Dermis microvascular lymphatic vessel endothelial cell (primary cell): ENCODE data around the gene EML2. TPM values are rescaled to one million over a fixed set of nuclear protein-coding genes. Genes with fewer than 3 reads are reported as not detected.

ENCODE experiments used
- DNase-seq, 2 donors: peaks; one replicate each; pipeline versions ENCODE4 v3.0.0 to v3.0.0-alpha.2; 2010; ENCODE audit warnings: low read depth in 2 of 2
- total RNA-seq: library from RNA; depleted of rRNA; stranded (reverse); fragments of >200 nt; gene quantifications from 2 replicates; pipeline ENCODE4 v1.2.1, GENCODE V29; 2014

EML2 gene
- total RNA-seq, 1 donor from 2014 or later = 15.7 TPM

DNA sequence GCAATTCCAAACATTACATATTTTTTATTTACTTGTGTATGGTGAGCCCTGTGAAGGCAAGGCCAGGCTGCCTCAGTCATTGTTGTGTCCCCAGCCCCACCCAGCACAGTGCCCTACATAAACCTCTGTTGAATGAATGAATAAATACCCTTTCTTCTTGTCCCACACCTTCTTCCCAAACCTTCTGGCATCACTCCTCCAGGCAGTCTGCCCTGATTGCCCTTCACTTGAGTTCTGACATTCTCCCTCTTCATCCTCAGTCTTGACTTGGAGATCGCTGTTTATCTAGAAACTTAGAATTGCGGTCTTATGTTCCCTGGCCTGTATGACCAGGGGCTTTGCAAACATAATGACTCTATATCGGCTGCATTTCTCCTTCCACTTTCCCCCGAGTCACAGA, 49.4 kb downstream of the EML2 start:
- DNase-seq = no peak

DNA sequence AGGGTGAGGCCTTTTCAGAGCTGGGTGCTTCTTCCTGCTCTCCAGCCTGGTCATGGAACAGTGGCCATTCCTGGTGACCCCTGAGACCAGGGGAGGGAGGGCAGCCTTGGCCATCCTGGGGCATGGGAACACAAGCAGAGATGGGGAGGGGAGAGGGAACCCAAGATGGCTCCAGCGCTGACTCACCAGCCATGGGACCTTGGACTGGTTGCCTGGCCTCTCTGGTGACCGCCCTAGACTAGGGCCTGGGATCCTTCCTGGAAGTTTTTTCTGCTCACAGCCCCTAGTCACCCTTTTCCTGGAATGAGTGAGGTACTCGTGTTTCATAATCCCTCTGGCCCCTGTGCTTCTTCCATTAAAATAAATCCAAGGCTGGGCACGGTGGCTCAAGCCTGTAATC, 51.3 kb downstream of the EML2 start:
- DNase-seq = no peak

DNA sequence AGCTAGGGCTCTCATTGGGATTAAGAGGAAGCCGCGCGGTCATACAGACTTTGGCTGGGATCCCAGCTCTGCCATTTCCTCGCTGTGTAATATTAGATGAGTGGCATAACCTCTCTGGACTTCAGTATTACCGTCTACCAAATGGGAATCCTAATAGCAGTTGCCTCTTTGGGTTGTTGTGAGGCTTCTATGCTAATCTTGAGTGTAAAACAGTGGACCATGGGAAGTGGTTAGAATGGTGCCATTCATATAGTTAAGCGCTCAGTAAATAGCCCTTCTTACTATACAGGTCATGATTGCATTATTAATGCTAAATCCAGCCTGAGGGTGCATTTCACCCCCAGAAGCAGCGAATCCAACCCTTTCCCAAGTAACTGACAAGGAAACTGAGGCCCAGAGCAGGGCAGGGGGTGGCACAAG, 54.0 kb downstream of the EML2 start:
- DNase-seq = no peak

DNA sequence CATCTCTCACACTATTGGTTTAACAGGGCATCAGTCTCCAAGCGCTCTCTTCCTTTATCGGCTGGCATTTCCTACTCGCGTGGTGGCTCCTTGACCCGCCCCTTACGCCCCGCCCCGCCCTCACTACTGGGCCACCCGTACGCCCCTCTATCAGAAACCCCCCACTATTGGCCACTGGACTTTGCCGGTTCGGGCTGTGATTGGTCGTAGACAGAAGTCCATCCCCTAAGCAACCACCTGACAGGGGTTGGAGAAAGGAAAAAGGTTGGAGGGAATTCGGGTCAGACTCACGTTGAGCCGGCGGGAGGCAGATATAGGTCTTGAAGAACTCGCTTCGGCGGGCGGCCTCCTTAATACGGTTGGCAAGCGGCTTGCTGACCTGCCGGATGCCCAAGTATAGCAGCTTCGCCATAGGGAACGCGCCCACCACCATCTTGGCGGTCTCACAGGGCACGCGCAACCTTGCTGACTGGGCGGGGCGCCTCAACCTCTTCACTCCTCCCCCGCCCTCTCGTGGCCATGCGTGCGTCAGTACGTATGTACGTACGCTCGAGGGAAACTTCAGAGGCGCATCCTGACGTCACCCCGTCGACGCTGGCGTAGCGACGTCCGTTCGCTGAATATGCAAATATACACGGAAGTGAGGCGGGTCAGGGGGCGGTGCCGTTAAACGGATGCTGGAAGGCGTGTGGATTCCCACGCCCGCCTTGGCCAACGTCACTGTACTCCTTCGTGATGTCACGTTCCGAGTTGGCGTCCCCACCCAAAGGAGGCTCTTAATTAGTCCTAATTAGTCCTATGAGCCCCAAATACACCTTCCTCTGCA, 54.7 kb downstream of the EML2 start, which contains the start of gene OPA3:
OPA3 (minus strand) TSS at position 471 of the 826 bp plus-strand sequence; CDS start at position 433, 38 bp downstream.
- DNase-seq = peak; percentile 100

DNA sequence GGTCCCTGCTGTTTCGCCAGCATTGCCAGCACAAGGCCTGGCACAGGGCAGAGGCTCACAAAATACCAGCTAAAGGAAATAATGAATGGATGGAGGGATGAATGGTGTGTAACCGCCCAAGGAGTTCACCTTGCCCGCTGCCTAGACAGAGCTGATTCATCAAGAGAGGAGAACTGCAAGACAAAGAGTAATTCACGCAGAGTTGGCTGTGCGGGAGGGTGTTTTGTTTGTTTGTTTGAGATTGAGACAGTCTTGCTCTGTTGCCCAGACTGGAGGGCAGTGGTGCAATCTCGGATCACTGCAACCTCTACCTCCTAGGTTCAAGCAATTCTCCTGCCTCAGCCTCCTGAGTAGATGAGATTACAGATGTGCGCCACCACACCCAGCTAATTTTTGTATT, 57.6 kb downstream of the EML2 start:
- no peak for DNase-seq

DNA sequence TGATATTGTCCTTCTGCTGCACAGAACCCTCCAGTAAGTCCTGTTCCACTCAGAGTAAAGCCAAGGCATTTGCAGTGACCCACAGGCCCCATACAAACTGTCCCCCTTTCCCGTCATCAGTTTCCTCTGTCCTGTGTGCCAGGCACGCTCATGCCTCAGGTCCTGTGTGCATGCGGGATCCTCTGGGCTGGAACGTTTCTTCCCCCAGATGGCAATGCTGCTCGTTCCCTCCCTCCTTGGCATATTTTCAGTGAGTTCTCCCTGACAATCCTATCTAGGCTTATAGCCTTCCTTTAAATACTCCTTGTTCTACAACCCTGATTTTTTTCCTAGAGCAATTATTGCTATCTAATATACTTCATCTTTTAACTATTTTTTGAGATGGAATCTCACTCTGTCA, 60.3 kb downstream of the EML2 start:
- DNase-seq = no peak

DNA sequence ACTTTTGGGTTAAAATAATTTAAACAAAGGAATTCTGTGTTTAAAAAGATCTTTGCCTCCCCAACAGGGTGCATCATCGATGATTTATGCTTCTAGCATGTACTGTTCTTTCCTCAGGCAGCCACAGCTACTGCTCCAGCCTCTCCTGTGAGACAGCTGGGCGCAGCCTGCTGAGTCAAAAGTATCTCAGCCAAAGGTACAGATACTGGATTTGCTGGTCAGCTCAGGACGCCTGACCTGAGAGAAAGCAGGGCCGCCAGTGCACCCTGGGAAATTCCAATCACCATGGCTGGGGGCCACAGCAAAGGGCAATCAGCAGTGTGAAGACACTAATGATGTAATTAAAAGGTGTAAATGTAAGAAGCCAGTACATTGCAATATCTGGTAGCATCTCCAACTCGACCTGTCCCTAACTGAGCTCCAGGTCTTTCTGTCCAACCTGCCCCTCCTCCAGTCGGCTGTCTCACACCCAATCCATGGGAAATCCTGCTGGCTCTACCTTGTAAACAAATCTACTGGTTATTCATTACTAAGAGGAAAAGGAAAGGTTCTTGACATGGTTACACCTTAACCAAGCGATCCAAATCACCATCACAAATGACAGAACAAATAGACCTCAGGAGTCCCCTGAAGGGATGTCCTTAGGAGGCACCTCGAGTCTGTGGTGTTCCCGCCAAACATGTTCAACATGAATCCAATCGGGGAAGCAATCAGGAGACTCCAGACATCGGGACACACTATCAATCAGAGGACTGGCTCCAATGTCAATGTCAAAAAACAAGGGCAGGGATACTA, 61.9 kb downstream of the EML2 start:
- no peak for DNase-seq

DNA sequence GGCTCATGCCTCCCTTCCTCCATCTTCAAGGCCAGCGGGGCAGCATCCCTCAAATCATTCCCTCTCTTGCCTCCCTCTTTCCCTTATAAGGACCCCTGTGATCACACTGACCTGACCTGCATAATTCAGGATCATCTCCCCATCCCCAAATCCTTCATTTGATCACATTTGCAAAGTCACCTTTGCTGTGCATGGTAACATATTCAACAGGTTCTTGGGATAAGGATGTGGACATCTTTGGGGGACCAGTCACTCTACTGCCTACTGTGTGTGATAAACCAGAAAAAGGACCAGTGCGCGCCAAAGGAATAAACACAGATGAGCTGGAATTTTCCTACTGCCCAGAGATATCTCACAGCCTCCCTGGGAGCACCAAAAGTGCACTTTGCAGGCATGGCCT, 62.5 kb downstream of the EML2 start:
- DNase-seq = no peak

DNA sequence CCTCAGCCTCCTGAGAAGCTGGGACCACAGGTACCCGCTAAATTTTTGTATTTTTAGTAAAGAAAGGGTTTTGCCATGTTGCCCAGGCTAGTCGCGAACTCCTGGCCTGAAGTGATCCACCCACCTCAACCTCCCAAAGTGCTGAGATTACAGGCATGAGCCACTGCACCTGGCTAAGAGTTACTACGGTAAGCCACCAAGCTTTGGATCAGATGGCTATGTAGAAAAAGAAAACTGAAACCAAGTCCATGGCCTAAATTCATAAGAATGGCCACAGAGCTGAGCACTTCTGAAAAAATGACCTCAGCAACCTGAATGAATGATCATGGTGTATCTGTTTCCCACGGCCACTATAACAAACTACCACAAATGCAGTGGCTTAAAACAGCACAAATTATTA, 64.0 kb downstream of the EML2 start:
- DNase-seq = no peak

DNA sequence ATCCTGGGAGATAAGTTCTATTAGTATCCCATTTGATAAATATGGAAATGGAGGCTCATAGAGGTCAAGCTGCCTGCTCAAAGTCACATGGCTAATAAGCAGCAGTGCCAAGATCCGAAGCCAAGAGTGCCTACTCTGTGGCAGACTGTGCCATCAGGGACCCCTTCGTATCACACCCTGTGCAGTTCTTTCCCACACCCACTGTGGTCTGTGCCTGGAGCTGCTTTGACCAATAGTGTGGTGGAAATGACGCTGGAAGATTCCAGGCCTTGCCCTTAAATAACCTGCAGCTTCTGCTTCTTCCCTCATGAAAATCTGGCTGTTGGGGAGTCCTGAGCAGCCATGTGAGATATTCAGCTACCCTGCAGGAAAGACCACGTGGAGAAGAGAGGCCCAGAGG, 64.7 kb downstream of the EML2 start:
- no peak for DNase-seq

DNA sequence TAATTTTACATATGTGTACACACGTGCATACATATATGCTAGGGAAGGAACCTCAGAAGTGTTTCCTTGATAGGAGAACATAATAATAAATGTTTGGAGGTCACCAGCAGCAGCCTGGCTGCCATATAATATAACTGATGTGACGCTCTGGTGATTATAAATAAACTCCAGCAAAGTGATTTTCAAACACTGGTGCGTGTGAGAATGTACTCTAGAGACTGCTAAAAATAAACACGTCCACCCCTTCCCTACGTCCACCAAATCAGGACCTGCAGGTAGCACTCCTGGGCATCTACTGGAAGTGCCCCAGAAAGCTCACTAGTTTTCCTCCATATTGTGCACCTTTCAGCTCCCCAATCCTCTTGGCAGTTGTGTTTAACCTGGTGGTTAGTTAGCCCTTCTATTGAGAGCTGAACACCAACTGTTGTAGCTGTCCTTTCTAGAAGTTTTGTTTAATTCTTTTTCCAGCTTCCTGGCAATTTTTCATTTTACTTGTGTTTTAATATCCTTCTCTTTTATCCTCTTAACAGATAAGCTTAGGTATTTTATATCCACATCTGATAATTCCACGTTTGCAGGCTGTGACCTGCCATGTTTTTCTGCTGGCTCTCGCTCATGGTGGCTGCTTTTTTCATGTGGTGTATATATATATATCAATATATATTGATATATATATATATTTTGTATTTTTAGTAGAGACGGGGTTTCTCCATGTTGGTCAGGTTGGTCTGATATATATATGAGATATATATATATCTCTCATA, 67.6 kb downstream of the EML2 start:
- no peak for DNase-seq

DNA sequence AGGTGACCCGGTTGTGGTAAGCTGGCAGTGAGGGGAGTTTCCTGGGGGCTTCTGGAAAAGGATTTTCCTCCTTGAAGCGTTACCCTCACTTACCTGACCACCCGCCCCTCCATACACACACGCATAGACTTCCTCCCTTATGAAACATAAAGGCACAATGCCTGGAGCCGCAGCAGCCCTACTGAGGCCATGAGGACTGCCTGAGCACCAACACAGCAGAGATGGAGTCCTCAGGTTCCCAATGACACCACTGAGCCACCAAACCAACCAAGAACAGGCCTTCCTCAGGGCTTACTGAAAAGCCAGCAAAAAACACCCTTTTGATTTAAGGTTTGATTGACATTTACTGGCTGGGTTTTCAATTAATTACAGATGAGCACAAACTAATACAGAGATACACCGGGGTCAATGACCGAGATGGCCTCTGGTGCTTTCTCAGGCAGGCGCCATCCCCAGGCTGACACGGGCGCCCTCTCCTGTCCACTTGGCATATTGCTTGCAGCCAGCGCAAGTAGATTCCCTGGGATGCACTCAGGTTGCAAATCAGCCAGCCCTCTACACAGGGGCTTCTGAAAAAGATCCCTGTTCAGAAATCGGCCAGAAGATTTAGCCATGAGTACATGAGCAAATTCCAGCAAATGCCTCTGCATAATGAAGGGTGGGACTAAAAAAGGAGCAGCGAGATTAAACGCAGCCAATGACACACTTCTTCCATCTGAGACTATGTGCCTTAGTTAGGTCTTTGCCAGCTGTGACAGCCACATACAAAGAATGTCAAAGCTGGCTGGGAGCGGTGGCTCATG, 69.4 kb downstream of the EML2 start:
- DNase-seq = peak in 1 of 2 donors; percentile 36

DNA sequence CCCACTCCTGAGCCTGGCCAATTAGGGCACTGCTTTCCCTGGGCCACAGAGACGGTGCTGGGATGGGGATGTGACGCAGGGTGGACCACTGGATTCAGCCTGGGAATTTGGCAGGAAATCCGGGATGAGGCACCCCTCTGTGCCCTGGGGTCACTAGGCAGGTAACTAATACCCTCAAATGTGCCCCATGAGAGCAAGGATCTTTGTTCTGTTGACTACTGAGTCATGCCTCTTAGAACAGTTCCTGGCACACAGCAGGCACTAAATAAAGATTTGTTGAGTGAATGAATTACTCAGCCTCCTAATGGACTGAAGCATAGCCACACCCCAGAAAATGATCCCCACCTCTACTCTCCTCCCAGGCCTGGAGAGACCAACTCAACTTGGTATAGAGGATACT, 70.5 kb downstream of the EML2 start:
- peak in 1 of 2 donors; percentile 78 for DNase-seq

DNA sequence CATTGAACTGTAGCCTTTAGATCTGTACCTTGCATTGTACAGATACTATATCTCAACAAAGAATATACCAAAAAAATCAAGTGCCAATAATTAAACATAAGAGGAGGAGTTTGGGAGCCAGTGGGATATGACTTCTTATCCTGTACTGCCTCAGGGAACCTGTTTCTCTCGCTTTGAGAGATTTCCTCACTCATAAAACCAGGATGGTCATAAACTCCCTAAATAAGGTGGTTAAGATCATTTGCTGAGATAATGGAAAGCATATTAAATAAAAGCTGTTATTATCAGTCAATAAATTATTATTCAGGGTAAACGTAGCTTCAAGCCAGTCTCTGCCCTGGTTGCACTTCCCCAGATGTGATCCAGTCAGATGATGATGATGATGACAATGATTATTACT, 71.6 kb downstream of the EML2 start:
- DNase-seq = no peak

DNA sequence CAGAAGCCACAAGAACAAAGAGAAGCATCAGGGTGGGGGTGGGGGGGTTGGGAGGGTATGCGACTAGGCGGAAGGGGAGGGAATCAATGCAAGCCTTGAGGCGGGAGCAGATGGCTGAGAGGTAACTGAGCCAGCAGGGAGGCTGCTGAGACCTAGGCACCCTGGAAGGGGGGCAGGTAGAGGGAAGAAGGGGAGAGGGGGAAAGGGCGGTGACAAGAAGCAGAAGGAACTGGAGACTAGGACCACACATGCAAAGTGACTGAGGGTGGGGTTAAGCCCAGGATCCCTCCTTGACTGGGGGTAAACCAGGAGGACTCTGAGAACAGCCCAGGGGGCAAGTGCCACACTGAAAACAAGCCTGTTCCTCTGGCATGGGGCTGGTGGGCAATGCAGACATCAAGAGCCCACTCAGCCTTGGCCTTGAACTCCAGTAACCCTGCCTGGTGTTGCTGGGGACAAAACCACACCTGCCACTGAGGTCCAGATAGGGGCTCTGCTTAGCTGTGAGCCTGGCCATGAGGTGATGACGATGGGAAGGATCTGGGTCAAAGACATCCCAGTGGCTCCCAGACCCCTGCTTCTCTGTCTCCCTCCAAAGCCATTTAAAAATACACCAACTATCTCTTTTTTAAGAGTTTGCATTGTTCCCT, 74.9 kb downstream of the EML2 start:
- no peak for DNase-seq

DNA sequence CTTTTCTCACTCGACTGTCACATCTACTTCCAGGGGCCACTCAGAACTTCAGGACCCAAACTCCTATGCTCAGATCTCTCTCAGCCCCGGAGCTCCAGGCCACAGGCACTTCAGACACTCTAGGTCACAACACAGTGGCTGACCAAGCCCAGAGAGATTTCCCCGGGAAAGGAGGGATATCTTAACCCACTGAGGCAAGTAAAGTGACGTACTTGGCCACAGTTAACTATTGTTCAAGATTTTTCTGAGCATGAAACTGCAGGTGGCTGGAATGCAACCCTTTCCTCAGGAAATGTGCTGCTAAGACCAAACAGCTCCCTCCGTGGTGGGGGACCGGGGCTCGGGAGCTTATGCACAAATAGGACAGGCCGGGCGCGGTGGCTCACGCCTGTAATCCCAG, 78.5 kb downstream of the EML2 start:
- DNase-seq = peak in 1 of 2 donors; percentile 50

DNA sequence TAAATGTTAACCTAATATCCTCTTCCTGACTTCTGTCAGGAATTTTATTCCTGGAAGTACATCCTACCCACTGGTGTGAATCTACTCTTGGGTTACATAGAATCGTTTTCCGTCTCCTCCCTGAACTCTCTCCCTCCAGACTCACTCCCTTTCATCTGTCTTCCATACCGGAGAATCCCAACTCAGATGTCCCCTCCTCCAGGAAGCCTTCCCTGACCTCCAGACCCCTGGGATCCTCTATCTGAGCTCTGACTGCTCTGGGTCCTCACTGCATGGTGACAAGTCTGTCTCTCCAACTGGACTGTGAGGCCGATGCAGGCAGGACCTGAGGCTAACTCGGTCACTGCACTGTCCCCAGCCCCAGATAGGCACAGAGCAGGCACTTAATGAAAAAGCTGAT, 79.2 kb downstream of the EML2 start:
- DNase-seq = no peak
